C4-2B (cell line): ENCODE measurements around the gene P2RX1.
"Not testable (repeated sequence)": the region's sequence is repeated elsewhere in the genome, so short reads cannot be mapped to it uniquely, and the experiment has no call there.

ENCODE experiments used
- H3K27ac ChIP-seq: fragments of 450-650 bp; 2 replicates; pipeline ENCODE4 v1.5.1; 2017
- ZFX ChIP-seq: fragments of 450-650 bp; IDR thresholded peaks from 2 replicates; pipeline ENCODE4 v1.6.1; 2017
- TF ChIP-seq, protein P1 (sequence below): fragments of 450-650 bp; conservative IDR thresholded peaks from 2 replicates; pipeline ENCODE4 v1.5.1; 2017; ENCODE audit warnings: mild to moderate bottlenecking

Gene P2RX1

DNA sequence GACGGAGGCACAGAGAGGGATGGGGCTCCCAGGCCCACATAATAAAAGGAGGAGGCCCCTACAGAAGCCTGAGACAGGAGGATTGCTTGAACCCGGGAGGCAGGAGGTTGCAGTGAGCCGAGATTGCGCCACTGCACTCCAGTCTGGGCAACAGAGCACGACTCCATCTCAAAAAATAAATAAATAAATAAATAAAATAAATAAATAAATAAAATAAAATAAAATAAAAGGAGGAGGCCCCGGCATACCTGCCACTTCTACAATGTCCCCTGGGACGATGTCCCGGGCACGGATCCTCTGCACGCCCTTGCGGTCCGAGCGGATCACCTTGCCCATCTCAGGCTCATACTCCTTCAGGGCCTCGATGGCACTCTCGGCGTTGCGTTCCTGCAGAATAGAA is 34.7 kb upstream of the P2RX1 start:
- no peak overlapping the region for H3K27ac ChIP-seq
- TF ChIP-seq ZFX, result no peak
- TF ChIP-seq, protein P1, sequence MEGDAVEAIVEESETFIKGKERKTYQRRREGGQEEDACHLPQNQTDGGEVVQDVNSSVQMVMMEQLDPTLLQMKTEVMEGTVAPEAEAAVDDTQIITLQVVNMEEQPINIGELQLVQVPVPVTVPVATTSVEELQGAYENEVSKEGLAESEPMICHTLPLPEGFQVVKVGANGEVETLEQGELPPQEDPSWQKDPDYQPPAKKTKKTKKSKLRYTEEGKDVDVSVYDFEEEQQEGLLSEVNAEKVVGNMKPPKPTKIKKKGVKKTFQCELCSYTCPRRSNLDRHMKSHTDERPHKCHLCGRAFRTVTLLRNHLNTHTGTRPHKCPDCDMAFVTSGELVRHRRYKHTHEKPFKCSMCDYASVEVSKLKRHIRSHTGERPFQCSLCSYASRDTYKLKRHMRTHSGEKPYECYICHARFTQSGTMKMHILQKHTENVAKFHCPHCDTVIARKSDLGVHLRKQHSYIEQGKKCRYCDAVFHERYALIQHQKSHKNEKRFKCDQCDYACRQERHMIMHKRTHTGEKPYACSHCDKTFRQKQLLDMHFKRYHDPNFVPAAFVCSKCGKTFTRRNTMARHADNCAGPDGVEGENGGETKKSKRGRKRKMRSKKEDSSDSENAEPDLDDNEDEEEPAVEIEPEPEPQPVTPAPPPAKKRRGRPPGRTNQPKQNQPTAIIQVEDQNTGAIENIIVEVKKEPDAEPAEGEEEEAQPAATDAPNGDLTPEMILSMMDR, result no peak

GRCh38 chr17:3950584-3950983 is 34.3 kb upstream of the P2RX1 start:
- H3K27ac ChIP-seq, result no peak overlapping the region
- no peak for TF ChIP-seq ZFX

- no peak overlapping the region for H3K27ac ChIP-seq
- TF ChIP-seq, protein P1, result no peak
- no peak for TF ChIP-seq ZFX
Measured at GRCh38 chr17:3949418-3949817, 33.2 kb upstream of the P2RX1 start.

DNA sequence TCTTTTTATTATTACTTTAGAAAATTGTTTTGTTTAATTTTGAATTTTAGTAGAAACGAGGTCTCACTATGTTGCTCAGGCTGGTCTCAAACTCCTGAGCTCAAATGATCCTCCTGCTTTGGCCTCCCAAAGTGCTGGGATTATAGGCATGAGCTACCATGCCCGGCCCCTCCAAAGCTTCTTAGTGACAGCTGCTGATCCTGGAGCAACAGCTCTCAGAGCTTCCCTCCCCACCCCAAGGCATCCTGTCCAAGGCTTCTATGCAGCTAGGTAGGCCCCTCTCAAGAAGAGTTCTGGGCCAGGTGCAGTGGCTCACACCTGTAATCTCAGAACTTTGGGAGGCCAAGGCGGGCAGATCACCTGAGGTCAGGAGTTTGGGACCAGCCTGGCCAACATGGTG is 32.3 kb upstream of the P2RX1 start:
- not testable (repeated sequence) for H3K27ac ChIP-seq

DNA sequence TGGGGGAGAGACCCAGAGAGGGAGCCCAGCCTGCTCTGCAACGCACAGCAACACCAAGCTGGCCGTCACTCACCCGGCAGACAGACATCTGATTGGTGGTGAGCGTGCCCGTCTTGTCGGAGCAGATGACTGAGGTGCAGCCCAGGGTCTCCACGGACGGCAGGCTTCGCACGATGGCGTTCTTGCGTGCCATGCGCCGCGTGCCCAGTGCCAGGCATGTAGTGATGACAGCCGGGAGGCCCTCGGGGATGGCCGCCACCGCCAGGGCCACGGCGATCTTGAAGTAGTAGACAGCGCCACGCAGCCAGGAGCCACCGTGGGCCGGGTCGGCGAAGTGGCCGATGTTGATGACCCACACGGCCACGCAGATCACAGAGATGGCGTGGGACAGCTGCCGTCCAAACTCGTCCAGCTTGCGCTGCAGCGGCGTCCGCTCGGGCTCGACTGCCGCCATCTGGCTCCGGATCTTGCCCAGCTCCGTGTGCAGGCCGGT is 31.1 kb upstream of the P2RX1 start:
- TF ChIP-seq, protein P1, result no peak
- no peak for TF ChIP-seq ZFX
- H3K27ac ChIP-seq, result no peak overlapping the region

GRCh38 chr17:3946711-3947235 is 30.5 kb upstream of the P2RX1 start:
- H3K27ac ChIP-seq, result no peak overlapping the region
- TF ChIP-seq ZFX, result no peak
- TF ChIP-seq, protein P1, result no peak

GRCh38 chr17:3944485-3945388 is 28.5 kb upstream of the P2RX1 start:
- H3K27ac ChIP-seq, result no peak overlapping the region
- TF ChIP-seq ZFX, result no peak
- TF ChIP-seq, protein P1, result no peak

- H3K27ac ChIP-seq, result no peak overlapping the region
- no peak for TF ChIP-seq ZFX
- TF ChIP-seq, protein P1, result no peak
Measured at GRCh38 chr17:3943240-3943891, 27.1 kb upstream of the P2RX1 start.
